Activated CD4-positive, alpha-beta T cell treated with anti-CD3 and anti-CD28 coated beads for 36 hours (primary cell): ENCODE measurements around the gene ACSM4. TPM values are rescaled to one million over a fixed set of nuclear protein-coding genes. Genes with fewer than 3 reads are reported as not detected.
"Not testable (repeated sequence)": the region's sequence is repeated elsewhere in the genome, so short reads cannot be mapped to it uniquely, and the experiment has no call there.

ENCODE experiments used
- ATAC-seq: fragments of 200-7000 bp; cut with Tn5 transposase; one replicate; pipeline ENCODE4 v1.10.0; 2021; ENCODE audit warnings: mild to moderate bottlenecking, moderate library complexity
- CTCF ChIA-PET: fragments of 350-600 bp; sonication (Branson Sonifier 250); formaldehyde crosslinking; loops from one replicate; lab custom pipeline; 2021; ENCODE audit warnings: antibody characterized with exemption; lab: Charles Lee
- POLR2A ChIA-PET: fragments of 350-600 bp; sonication (Branson Sonifier 250); formaldehyde crosslinking; loops from one replicate; lab custom pipeline; 2021; ENCODE audit warnings: antibody characterized with exemption, inconsistent platforms; lab: Charles Lee
- DNase-seq: peaks from one replicate; pipeline ENCODE4 v3.0.0-alpha.2; 2020
- H3K27ac Mint-ChIP-seq: one replicate; pipeline ENCODE4 v1.8.0; 2021; ENCODE audit warnings: mixed read lengths
- H3K27me3 Mint-ChIP-seq: one replicate; pipeline ENCODE4 v1.8.0; 2021; ENCODE audit warnings: mixed read lengths
- H3K36me3 Mint-ChIP-seq: one replicate; pipeline ENCODE4 v1.8.0; 2021; ENCODE audit warnings: low read depth, mixed read lengths
- H3K4me1 Mint-ChIP-seq: one replicate; pipeline ENCODE4 v1.8.0; 2021; ENCODE audit warnings: mixed read lengths
- H3K4me3 Mint-ChIP-seq: one replicate; pipeline ENCODE4 v1.8.0; 2021; ENCODE audit warnings: mild to moderate bottlenecking, moderate library complexity, mixed read lengths
- H3K9me3 Mint-ChIP-seq: one replicate; pipeline ENCODE4 v1.8.0; 2021; ENCODE audit warnings: low read depth, mixed read lengths
- intact Hi-C, 2 experiments: fragments of 100-400 bp; cut with DNase I in 1 of 2; cut with micrococcal nuclease in 1 of 2; formaldehyde crosslinking; loops; one replicate each; pipeline versions ENCODE4 v1.14.2 to v1.15.1; 2022 to 2024; cut with DNase I, micrococcal nuclease
- total RNA-seq, 2 experiments: library from RNA; stranded (reverse); gene quantifications; one replicate each; pipeline ENCODE4 v1.2.3, GENCODE V29; 2021

The ACSM4 gene
- not detected for total RNA-seq

DNA sequence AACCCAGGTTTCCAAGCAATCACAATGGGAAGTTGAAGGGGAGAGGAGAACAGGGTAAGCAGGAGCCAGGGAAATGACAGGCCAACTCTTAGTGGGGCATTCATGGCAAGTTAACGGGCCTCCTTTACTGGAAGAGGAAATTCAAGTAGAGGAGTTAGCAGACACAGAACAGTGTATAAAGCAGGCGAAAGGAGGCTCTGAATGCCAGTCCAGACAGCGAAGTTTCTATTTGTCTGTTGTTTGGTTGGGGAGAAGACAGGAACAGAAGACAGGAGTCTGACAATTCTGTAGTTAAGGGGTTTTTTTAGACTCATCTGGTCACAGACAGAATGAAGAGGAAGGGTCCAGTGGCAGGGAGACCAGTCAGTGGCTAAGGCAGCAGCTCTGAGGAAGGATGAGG, at the start of gene ACSM4:
ACSM4 (plus strand) TSS at position 301 of the 400 bp plus-strand sequence. CDS start 260 bp downstream, outside the sequence.
- ATAC-seq (no peak), DNase-seq (no peak)
- H3K27me3 Mint-ChIP-seq: peaks cover 6% of the 10 kb centered on the region
- no peak within 1 kb of the TSS for H3K4me3 Mint-ChIP-seq
- H3K36me3 Mint-ChIP-seq: no peaks in the 10 kb centered on the region
- ChIA-PET POLR2A (no interaction called here), CTCF (interaction anchor here (0.6 to 0.8 kb wide), 3 partner anchors 9 to 140 kb away, joined by 3 read pairs; no protein-coding TSS in a partner anchor)
- no peak within 1 kb of the TSS for H3K27ac Mint-ChIP-seq
- intact Hi-C loops: no loop called here
- no peaks in the 10 kb centered on the region for H3K4me1 Mint-ChIP-seq
- H3K9me3 Mint-ChIP-seq: no peaks in the 10 kb centered on the region

DNA sequence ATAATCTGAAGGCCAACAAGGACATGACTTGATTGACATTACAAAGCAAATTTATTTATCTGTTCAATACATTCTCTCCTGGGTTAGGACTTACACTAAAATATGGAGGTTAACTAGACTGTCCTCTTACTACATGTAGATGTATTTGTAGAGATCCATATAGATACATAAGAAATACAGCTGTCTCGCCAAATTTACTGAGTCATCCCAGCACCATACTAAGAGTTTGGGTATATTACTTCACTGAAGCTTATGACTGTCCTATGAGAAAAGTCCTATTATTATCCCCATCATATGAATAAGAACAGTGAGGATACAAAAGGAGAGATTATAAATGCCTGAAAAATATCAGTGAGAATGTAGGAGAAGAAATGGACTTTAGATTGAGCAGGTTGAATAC, 44.8 kb upstream of the ACSM4 start:
- POLR2A ChIA-PET: no interaction called here
- DNase-seq: no peak
- H3K4me3 Mint-ChIP-seq: no peak overlapping the region
- no peaks in the 10 kb centered on the region for H3K4me1 Mint-ChIP-seq
- H3K36me3 Mint-ChIP-seq: no peaks in the 10 kb centered on the region
- intact Hi-C loops: no loop called here
- peaks cover 5% of the 10 kb centered on the region for H3K27me3 Mint-ChIP-seq
- CTCF ChIA-PET: interaction anchor here (0.9 kb wide), 2 partner anchors 12 to 61 kb away, joined by 3 read pairs; no protein-coding TSS in a partner anchor
- no peak overlapping the region for H3K27ac Mint-ChIP-seq
- H3K9me3 Mint-ChIP-seq: no peaks in the 10 kb centered on the region
- ATAC-seq: no peak

DNA sequence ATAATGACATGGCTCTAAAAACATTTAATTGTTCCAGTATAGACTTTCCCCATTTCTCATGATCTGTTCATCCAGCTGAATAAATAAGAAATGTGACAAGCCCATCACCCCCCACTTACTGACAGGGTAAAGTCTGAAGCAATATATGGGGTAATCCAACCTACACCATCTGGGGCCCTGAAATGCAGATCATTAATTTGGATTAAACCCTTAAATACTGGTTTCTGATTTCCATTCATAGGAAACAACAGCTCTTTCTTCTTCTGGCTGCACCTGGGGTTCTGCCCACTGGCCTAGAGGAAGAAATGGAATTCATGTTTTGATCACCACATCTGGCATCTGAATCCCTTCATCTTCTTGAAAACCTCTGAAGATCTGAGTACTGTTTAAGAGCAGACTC, 39.3 kb upstream of the ACSM4 start:
- no peak overlapping the region for H3K4me3 Mint-ChIP-seq
- H3K9me3 Mint-ChIP-seq: no peaks in the 10 kb centered on the region
- no peak for DNase-seq
- intact Hi-C loops: no loop called here
- POLR2A ChIA-PET: no interaction called here
- no peaks in the 10 kb centered on the region for H3K4me1 Mint-ChIP-seq
- no peak overlapping the region for H3K27ac Mint-ChIP-seq
- no peaks in the 10 kb centered on the region for H3K36me3 Mint-ChIP-seq
- CTCF ChIA-PET: interaction anchor here (0.6 to 1.0 kb wide), 3 partner anchors 13 to 125 kb away, joined by 3 to 4 read pairs (median 3); no protein-coding TSS in a partner anchor
- H3K27me3 Mint-ChIP-seq: peaks cover 3% of the 10 kb centered on the region
- no peak for ATAC-seq

DNA sequence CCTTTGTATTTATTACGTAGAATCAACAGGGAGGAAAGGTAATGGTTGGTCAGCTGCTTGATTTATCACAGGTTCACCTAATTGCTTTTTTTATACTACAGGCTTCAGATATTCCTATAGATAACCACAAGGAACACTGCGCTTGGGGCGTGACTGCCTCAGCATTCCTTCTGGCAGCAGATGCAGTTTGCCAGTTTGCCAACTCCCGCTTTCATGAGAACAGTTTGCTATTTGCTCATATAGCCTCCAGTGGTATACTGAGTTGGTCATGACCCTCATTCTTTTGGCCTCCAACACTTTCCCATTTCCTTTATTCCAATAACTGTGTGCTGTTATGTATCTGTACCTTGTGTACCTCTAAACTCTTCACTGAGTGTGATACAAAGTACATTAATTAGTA, 38.6 kb upstream of the ACSM4 start:
- Mint-ChIP-seq H3K4me3 (no peak overlapping the region), H3K27ac (no peak overlapping the region), H3K36me3 (no peaks in the 10 kb centered on the region), H3K4me1 (no peaks in the 10 kb centered on the region), H3K9me3 (no peaks in the 10 kb centered on the region), H3K27me3 (peaks cover 4% of the 10 kb centered on the region)
- ATAC-seq: no peak
- ChIA-PET CTCF (interaction anchor here (1.0 kb wide), 1 partner anchor 12 kb away, joined by 3 read pairs; no protein-coding TSS in a partner anchor), POLR2A (no interaction called here)
- intact Hi-C loops: no loop called here
- DNase-seq: no peak

GRCh38 chr12:7269273-7269672, 34.6 kb upstream of the ACSM4 start:
- POLR2A ChIA-PET: no interaction called here

GRCh38 chr12:7271893-7272514, 31.9 kb upstream of the ACSM4 start:
- no peaks in the 10 kb centered on the region for H3K9me3 Mint-ChIP-seq
- no peaks in the 10 kb centered on the region for H3K4me1 Mint-ChIP-seq
- no peaks in the 10 kb centered on the region for H3K36me3 Mint-ChIP-seq
- no peak for DNase-seq
- H3K27me3 Mint-ChIP-seq: peaks cover 11% of the 10 kb centered on the region
- H3K27ac Mint-ChIP-seq: no peak overlapping the region
- intact Hi-C loops: no loop called here
- no peak overlapping the region for H3K4me3 Mint-ChIP-seq
- ChIA-PET POLR2A (interaction anchor here (0.6 kb wide), 1 partner anchor 304 kb away, joined by 6 read pairs; no protein-coding TSS in a partner anchor), CTCF (no interaction called here)
- ATAC-seq: no peak

More at GRCh38 chr12:7269273-7269672, 34.6 kb upstream of the ACSM4 start:
- H3K27me3 Mint-ChIP-seq: peaks cover 7% of the 10 kb centered on the region
- no peak overlapping the region for H3K4me3 Mint-ChIP-seq
- H3K4me1 Mint-ChIP-seq: no peaks in the 10 kb centered on the region
- H3K9me3 Mint-ChIP-seq: no peaks in the 10 kb centered on the region
- no peak for DNase-seq
- no peak for ATAC-seq
- H3K36me3 Mint-ChIP-seq: no peaks in the 10 kb centered on the region
- CTCF ChIA-PET: no interaction called here
- intact Hi-C loops: no loop called here
- no peak overlapping the region for H3K27ac Mint-ChIP-seq

DNA sequence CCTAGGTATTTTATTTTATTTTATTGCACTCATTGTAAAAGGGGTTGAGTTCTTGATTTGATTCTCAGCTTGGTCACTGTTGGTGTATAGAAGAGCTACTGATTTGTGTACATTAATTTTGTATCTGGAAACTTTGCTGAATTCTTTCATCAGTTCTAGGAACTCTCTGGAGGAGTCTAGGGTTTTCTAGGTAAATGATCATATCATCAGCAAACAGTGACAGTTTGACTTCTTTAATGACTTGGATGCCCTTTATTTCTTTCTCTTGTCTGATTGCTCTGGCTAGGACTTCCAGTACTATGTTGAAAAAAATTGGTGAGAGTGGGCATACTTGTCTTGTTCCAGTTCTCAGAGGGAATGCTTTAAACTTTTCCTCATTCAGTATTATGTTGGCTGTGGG, 28.4 kb upstream of the ACSM4 start:
- intact Hi-C loops: not testable (repeated sequence)

GRCh38 chr12:7282844-7283243, 21.0 kb upstream of the ACSM4 start:
- no peak for ATAC-seq

More for the DNA sequence above, 28.4 kb upstream of the ACSM4 start:
- H3K27me3 Mint-ChIP-seq, H3K4me1 Mint-ChIP-seq, H3K9me3 Mint-ChIP-seq, H3K36me3 Mint-ChIP-seq, DNase-seq, H3K27ac Mint-ChIP-seq, ATAC-seq, POLR2A ChIA-PET, H3K4me3 Mint-ChIP-seq, CTCF ChIA-PET: not testable (repeated sequence)

GRCh38 chr12:7289743-7290142, 14.1 kb upstream of the ACSM4 start:
- Mint-ChIP-seq H3K27me3 (peaks cover 11% of the 10 kb centered on the region), H3K4me3 (no peak overlapping the region), H3K9me3 (peaks cover 18% of the 10 kb centered on the region), H3K4me1 (no peaks in the 10 kb centered on the region), H3K36me3 (no peaks in the 10 kb centered on the region), H3K27ac (no peak overlapping the region)
- no peak for ATAC-seq
- intact Hi-C loops: no loop called here
- ChIA-PET POLR2A (no interaction called here), CTCF (interaction anchor here (0.6 kb wide), 1 partner anchor 37 kb away, joined by 3 read pairs; no protein-coding TSS in a partner anchor)
- DNase-seq: no peak

More at GRCh38 chr12:7282844-7283243, 21.0 kb upstream of the ACSM4 start:
- Mint-ChIP-seq H3K27ac (no peak overlapping the region), H3K27me3 (peaks cover 15% of the 10 kb centered on the region), H3K36me3 (no peaks in the 10 kb centered on the region), H3K4me3 (no peak overlapping the region), H3K4me1 (no peaks in the 10 kb centered on the region), H3K9me3 (peaks cover 11% of the 10 kb centered on the region)
- POLR2A ChIA-PET: no interaction called here
- CTCF ChIA-PET: interaction anchor here (1.3 kb wide), 1 partner anchor 12 kb away, joined by 4 read pairs; no protein-coding TSS in a partner anchor
- no peak for DNase-seq
- intact Hi-C loops: no loop called here

- H3K27ac Mint-ChIP-seq, ATAC-seq, H3K36me3 Mint-ChIP-seq, H3K27me3 Mint-ChIP-seq, DNase-seq, CTCF ChIA-PET, POLR2A ChIA-PET, H3K4me1 Mint-ChIP-seq, H3K4me3 Mint-ChIP-seq, intact Hi-C loops: not testable (repeated sequence)
- H3K9me3 Mint-ChIP-seq: peaks cover 16% of the 10 kb centered on the region
Observed at GRCh38 chr12:7290588-7290987, 13.3 kb upstream of the ACSM4 start.

DNA sequence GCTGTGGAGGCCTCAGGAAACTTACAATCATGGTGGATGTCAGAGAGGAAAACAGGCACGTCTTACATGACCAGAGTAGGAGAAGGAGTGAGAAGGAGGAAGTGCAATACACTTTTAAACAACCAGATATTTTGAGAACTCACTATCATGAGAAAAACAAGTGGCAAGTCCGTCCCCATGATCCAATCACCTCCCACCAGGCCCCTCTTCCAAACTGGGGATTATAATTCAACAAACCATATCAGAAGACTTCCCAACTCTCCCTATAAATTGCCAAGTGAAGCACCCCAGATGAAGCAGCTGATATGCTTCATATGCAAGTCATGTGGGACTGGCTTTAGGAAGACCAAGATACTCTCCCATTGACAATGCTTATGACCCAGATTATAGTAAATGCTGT, 11.6 kb upstream of the ACSM4 start:
- ChIA-PET POLR2A (no interaction called here), CTCF (no interaction called here)
- no peak overlapping the region for H3K27ac Mint-ChIP-seq
- no peaks in the 10 kb centered on the region for H3K4me1 Mint-ChIP-seq
- no peak overlapping the region for H3K4me3 Mint-ChIP-seq
- H3K36me3 Mint-ChIP-seq: no peaks in the 10 kb centered on the region
- peaks cover 7% of the 10 kb centered on the region for H3K27me3 Mint-ChIP-seq
- DNase-seq (no peak), ATAC-seq (no peak)
- intact Hi-C loops: no loop called here
- peaks cover 8% of the 10 kb centered on the region for H3K9me3 Mint-ChIP-seq

- H3K27ac Mint-ChIP-seq: no peak overlapping the region
- intact Hi-C loops: no loop called here
Observed at GRCh38 chr12:7293670-7294069, 10.2 kb upstream of the ACSM4 start.

More at GRCh38 chr12:7293670-7294069, 10.2 kb upstream of the ACSM4 start:
- H3K27me3 Mint-ChIP-seq: peaks cover 7% of the 10 kb centered on the region
- H3K9me3 Mint-ChIP-seq: peaks cover 8% of the 10 kb centered on the region
- no peaks in the 10 kb centered on the region for H3K4me1 Mint-ChIP-seq
- no peak overlapping the region for H3K4me3 Mint-ChIP-seq
- CTCF ChIA-PET: no interaction called here
- no peaks in the 10 kb centered on the region for H3K36me3 Mint-ChIP-seq
- DNase-seq (no peak), ATAC-seq (no peak)
- POLR2A ChIA-PET: no interaction called here
